Measurements from ENCODE around the gene PRKAG2.

GRCh38 chr7:151549083-151549482 is 327.8 kb downstream of the PRKAG2 start:
- TF ChIP-seq CTCF (IDR thresholded peaks at IDR 0.05), result no peak
- TF ChIP-seq POLR2A (IDR thresholded peaks at IDR 0.05), result no peak
